Thyroid gland (tissue), 4 donors: ENCODE measurements around the gene CEMIP2.

ENCODE experiments used
- CTCF ChIP-seq, 6 experiments: fragments of 200-600 bp in 3 of 6; fragments of 450-650 bp in 3 of 6; sonication (generic) in 3 of 6; IDR thresholded peaks; one replicate each; pipeline ENCODE4 v1.5.1; 2016 to 2019; ENCODE audit warnings: antibody characterized with exemption in 6 of 6, mild to moderate bottlenecking in 2 of 6, inconsistent platforms in 1 of 6, moderate library complexity in 1 of 6
- POLR2A ChIP-seq, 2 donors: fragments of 450-650 bp; IDR thresholded peaks; one replicate each; pipeline ENCODE4 v1.6.1; 2017; ENCODE audit warnings: antibody characterized with exemption in 2 of 2, mild to moderate bottlenecking in 2 of 2, moderate library complexity in 1 of 2

- no peak for TF ChIP-seq CTCF (IDR thresholded peaks at IDR 0.05)
- TF ChIP-seq POLR2A (IDR thresholded peaks at IDR 0.05): no peak
Measured at GRCh38 chr9:71681708-71682272, 86.5 kb downstream of the CEMIP2 start.
